Gastroesophageal sphincter (tissue), 4 donors: ENCODE results near the gene DKKL1. TPM values are rescaled to one million over a fixed set of nuclear protein-coding genes. Genes with fewer than 3 reads are reported as not detected.

Source experiments
- ATAC-seq: fragments of 150-250 bp; one replicate; pipeline ENCODE4 v1.9.1; 2016; ENCODE audit warnings: mild to moderate bottlenecking, moderate library complexity
- H3K27ac ChIP-seq, 4 donors: fragments of 200-600 bp; sonication (generic) in 3 of 4; 1 replicate in 3 of 4; 2 replicates in 1 of 4; pipeline ENCODE4 v1.5.1; 2016 to 2019
- H3K27me3 ChIP-seq: fragments of 200-600 bp; sonication (generic); one replicate; pipeline ENCODE4 v1.5.1; 2019
- H3K36me3 ChIP-seq, 2 donors: fragments of 200-600 bp; sonication (generic); one replicate each; pipeline ENCODE4 v1.5.1; 2019; ENCODE audit warnings: control low read depth in 1 of 2
- H3K4me1 ChIP-seq, 3 donors: fragments of 200-600 bp; sonication (generic); 1 replicate in 2 of 3; 2 replicates in 1 of 3; pipeline ENCODE4 v1.5.1; 2016 to 2019; ENCODE audit warnings: control low read depth in 2 of 3
- H3K4me3 ChIP-seq, 2 donors: fragments of 200-600 bp; sonication (generic); one replicate each; pipeline ENCODE4 v1.5.1; 2019; ENCODE audit warnings: mild to moderate bottlenecking in 1 of 2, moderate library complexity in 1 of 2
- H3K9me3 ChIP-seq, 3 donors: fragments of 200-600 bp; sonication (generic); one replicate each; pipeline ENCODE4 v1.5.1; 2017 to 2019; ENCODE audit warnings: control low read depth in 2 of 3
- CTCF ChIP-seq, 4 experiments: fragments of 200-600 bp in 2 of 4; fragments of 450-650 bp in 2 of 4; sonication (generic) in 1 of 4; IDR thresholded peaks; one replicate each; pipeline ENCODE4 v1.5.1; 2017 to 2019; ENCODE audit warnings: antibody characterized with exemption in 4 of 4, mild to moderate bottlenecking in 2 of 4, moderate library complexity in 2 of 4
- EP300 ChIP-seq: sonication (generic); formaldehyde crosslinking; IDR thresholded peaks from one replicate; pipeline ENCODE4 v1.6.1; 2017; ENCODE audit warnings: antibody characterized with exemption, mild to moderate bottlenecking
- POLR2A ChIP-seq, 2 donors: fragments of 450-650 bp; IDR thresholded peaks; one replicate each; pipeline ENCODE4 v1.6.1; 2017; ENCODE audit warnings: antibody characterized with exemption in 2 of 2, mild to moderate bottlenecking in 2 of 2, moderate library complexity in 1 of 2
- POLR2AphosphoS5 ChIP-seq: sonication (generic); formaldehyde crosslinking; IDR thresholded peaks from one replicate; pipeline ENCODE4 v1.6.1; 2017; ENCODE audit warnings: antibody characterized with exemption
- WGBS, 2 donors: methylation state at CpG; one replicate each; pipeline ENCODE4 v1.1.5; 2018; ENCODE audit warnings: low coverage in 1 of 2; 5-methylcytosine and 5-hydroxymethylcytosine counted together
- total RNA-seq, 4 donors: library from RNA; depleted of rRNA; stranded (reverse); fragments of >200 nt; gene quantifications; one replicate each; pipeline ENCODE4 v1.1.0, GENCODE V29; 2016

DKKL1 gene
- total RNA-seq, 4 donors from 2014 or later = not detected

- ATAC-seq = peak; percentile 95
- H3K4me3 ChIP-seq = peak overlapping the region; percentile 15 to 54
- TF ChIP-seq CTCF (IDR thresholded peaks at IDR 0.05) (peak in 1 of 4 experiments; percentile 1), POLR2A (IDR thresholded peaks at IDR 0.05) (peak; percentile 23 to 64), EP300 (no peak), POLR2AphosphoS5 (peak; percentile 88)
- WGBS, 2 donors = 13 to 14% methylated on average over 3 to 4 of the region's 47 CpGs
- peak overlapping the region; percentile 49 to 96 (median 86) for H3K27ac ChIP-seq
- no peaks in the 10 kb centered on the region for H3K9me3 ChIP-seq
- H3K36me3 ChIP-seq = peaks cover 0 to 38% of the 10 kb centered on the region in 2 donors
- H3K27me3 ChIP-seq = no peaks in the 10 kb centered on the region
- H3K4me1 ChIP-seq = peaks cover 0 to 37% (median 23%) of the 10 kb centered on the region in 3 donors
These were observed 24.2 kb upstream of the DKKL1 start for GRCh38 chr19:49339301-49340068.

- peak; percentile 45 for ATAC-seq
- no peak for TF ChIP-seq POLR2AphosphoS5
- no peak for TF ChIP-seq POLR2A (IDR thresholded peaks at IDR 0.05)
- no peak for TF ChIP-seq CTCF (IDR thresholded peaks at IDR 0.05)
- no peak for TF ChIP-seq EP300
- peak overlapping the region; percentile 49 to 96 (median 86) for H3K27ac ChIP-seq
- WGBS, 2 donors = 18 to 31% methylated on average over 28 to 33 of the region's 36 CpGs
- H3K27me3 ChIP-seq = no peaks in the 10 kb centered on the region
- peaks cover 0 to 37% (median 23%) of the 10 kb centered on the region in 3 donors for H3K4me1 ChIP-seq
- H3K36me3 ChIP-seq = peaks cover 0 to 46% of the 10 kb centered on the region in 2 donors
- peak overlapping the region; percentile 15 to 54 for H3K4me3 ChIP-seq
- H3K9me3 ChIP-seq = no peaks in the 10 kb centered on the region
These were observed 23.4 kb upstream of the DKKL1 start for GRCh38 chr19:49340069-49340864.

- ATAC-seq = no peak
- Histone ChIP-seq H3K4me1 (peaks cover 0 to 37% (median 23%) of the 10 kb centered on the region in 3 donors), H3K36me3 (peaks cover 0 to 54% of the 10 kb centered on the region in 2 donors), H3K4me3 (no peak overlapping the region), H3K9me3 (no peaks in the 10 kb centered on the region), H3K27me3 (no peaks in the 10 kb centered on the region), H3K27ac (peak overlapping the region in 3 of 4 donors; percentile 84 to 96 (median 89))
- WGBS, 2 donors = 90% methylated on average over 2 of the region's 11 CpGs; no CpG with 5 or more reads in 1 of the 2 donors
- TF ChIP-seq POLR2A (IDR thresholded peaks at IDR 0.05) (no peak), EP300 (no peak), POLR2AphosphoS5 (no peak)
These were observed 22.6 kb upstream of the DKKL1 start for GRCh38 chr19:49340865-49341718.

GRCh38 chr19:49342291-49342721 is 21.4 kb upstream of the DKKL1 start:
- Histone ChIP-seq H3K27me3 (no peaks in the 10 kb centered on the region), H3K9me3 (no peaks in the 10 kb centered on the region), H3K36me3 (peaks cover 0 to 67% of the 10 kb centered on the region in 2 donors), H3K4me3 (no peak overlapping the region), H3K4me1 (peaks cover 0 to 37% (median 23%) of the 10 kb centered on the region in 3 donors), H3K27ac (no peak overlapping the region)
- WGBS, 2 donors = 81 to 93% methylated on average over 5 to 8 of the region's 11 CpGs
- TF ChIP-seq POLR2AphosphoS5 (no peak), EP300 (no peak), CTCF (IDR thresholded peaks at IDR 0.05) (no peak), POLR2A (IDR thresholded peaks at IDR 0.05) (no peak)
- no peak for ATAC-seq
